Tongue (tissue), 2 donors: ENCODE measurements around the gene DHRS7B. TPM values are rescaled to one million over a fixed set of nuclear protein-coding genes. Genes with fewer than 3 reads are reported as not detected.
A peak's percentile ranks its signal among the peaks of the same experiment; 100 is the strongest.

Experiments used
- DNase-seq: peaks from one replicate; pipeline ENCODE4 v3.0.0-alpha.2; 2015
- total RNA-seq: library from RNA; depleted of rRNA; stranded (reverse); fragments of >200 nt; gene quantifications from one replicate; pipeline ENCODE4 v1.2.3, GENCODE V29; 2014

The DHRS7B gene
- total RNA-seq, 1 donor from 2014 or later, result 28.0 TPM

- no peak for DNase-seq
Measured at GRCh38 chr17:21157586-21158370, 31.0 kb downstream of the DHRS7B start.

- DNase-seq, result no peak
Measured at GRCh38 chr17:21160401-21160800, 33.6 kb downstream of the DHRS7B start.

GRCh38 chr17:21161498-21162393 is 35.0 kb downstream of the DHRS7B start:
- DNase-seq, result peak; percentile 58

GRCh38 chr17:21162394-21162775 is 35.6 kb downstream of the DHRS7B start:
- DNase-seq, result no peak

- DNase-seq, result no peak
Measured at GRCh38 chr17:21163101-21163500, 36.3 kb downstream of the DHRS7B start.

GRCh38 chr17:21164216-21164615 is 37.5 kb downstream of the DHRS7B start:
- DNase-seq, result no peak

- DNase-seq, result no peak
Measured at GRCh38 chr17:21164620-21165019, 37.9 kb downstream of the DHRS7B start.

GRCh38 chr17:21165922-21166594 is 39.3 kb downstream of the DHRS7B start:
- peak; percentile 13 for DNase-seq

- DNase-seq, result no peak
Measured at GRCh38 chr17:21166595-21167210, 39.9 kb downstream of the DHRS7B start.

- DNase-seq, result peak; percentile 19
Measured at GRCh38 chr17:21167303-21167702, 40.5 kb downstream of the DHRS7B start.

GRCh38 chr17:21168555-21168865 is 41.7 kb downstream of the DHRS7B start:
- DNase-seq, result no peak

- no peak for DNase-seq
Measured at GRCh38 chr17:21169496-21169895, 42.7 kb downstream of the DHRS7B start.

GRCh38 chr17:21170809-21171208 is 44.0 kb downstream of the DHRS7B start:
- no peak for DNase-seq

- DNase-seq, result no peak
Measured at GRCh38 chr17:21171309-21171922, 44.7 kb downstream of the DHRS7B start.

GRCh38 chr17:21171970-21172510 is 45.3 kb downstream of the DHRS7B start:
- no peak for DNase-seq

GRCh38 chr17:21172846-21173245 is 46.1 kb downstream of the DHRS7B start:
- no peak for DNase-seq

GRCh38 chr17:21173543-21173942 is 46.8 kb downstream of the DHRS7B start:
- DNase-seq, result no peak

GRCh38 chr17:21174186-21174585 is 47.4 kb downstream of the DHRS7B start:
- DNase-seq, result no peak

- no peak for DNase-seq
Measured at GRCh38 chr17:21174713-21175112, 47.9 kb downstream of the DHRS7B start.

- DNase-seq, result no peak
Measured at GRCh38 chr17:21176773-21177395, 50.1 kb downstream of the DHRS7B start.

GRCh38 chr17:21177401-21177800 is 50.6 kb downstream of the DHRS7B start:
- DNase-seq, result no peak
